ENCODE data around the gene MAST1. TPM values are rescaled to one million over a fixed set of nuclear protein-coding genes. Genes with fewer than 3 reads are reported as not detected.
"Not testable (repeated sequence)": the region's sequence is repeated elsewhere in the genome, so short reads cannot be mapped to it uniquely, and the experiment has no call there.

Gene MAST1
- total and polyA plus RNA-seq, 2 experiments from 2014 or later: 13.9 to 19.9 TPM

DNA sequence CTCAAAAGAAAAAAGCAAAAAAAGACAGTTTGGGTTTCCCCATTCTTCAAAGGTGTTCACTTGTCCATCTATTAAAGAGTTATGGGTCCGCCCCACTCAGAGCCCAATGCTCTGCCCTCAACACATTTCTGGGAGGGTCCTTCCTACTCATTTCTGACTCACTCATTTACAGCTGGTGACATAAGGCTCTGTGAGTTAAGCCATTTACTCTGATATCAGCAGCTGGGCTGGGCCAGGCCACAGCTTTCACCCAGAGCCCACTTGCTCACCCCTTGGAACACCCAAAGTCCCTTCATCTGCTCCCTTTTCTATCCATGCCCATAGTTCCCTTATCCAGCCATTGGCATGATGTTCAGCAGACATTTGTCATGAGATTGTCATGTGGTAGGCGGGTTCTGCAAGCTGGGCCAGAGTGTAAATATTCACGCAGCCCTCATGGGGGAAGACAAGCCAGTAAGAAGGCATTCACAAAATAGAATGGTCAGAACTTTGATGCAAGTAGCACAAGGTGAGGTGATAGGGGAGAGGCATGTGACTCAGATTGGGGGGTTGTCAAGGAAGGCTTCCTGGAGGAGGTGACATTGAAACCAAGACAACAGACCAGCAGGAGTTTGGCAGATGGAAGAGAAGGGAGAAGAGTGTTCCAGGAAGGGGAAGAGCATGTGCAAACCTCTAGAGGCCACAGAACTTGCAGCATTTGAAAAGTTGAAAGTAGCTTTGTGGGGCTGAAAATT is 5.9 kb downstream of the MAST1 start:
- peaks cover 19% of the 10 kb centered on the region for H3K36me3 Mint-ChIP-seq (ENCODE audit: low read depth)

DNA sequence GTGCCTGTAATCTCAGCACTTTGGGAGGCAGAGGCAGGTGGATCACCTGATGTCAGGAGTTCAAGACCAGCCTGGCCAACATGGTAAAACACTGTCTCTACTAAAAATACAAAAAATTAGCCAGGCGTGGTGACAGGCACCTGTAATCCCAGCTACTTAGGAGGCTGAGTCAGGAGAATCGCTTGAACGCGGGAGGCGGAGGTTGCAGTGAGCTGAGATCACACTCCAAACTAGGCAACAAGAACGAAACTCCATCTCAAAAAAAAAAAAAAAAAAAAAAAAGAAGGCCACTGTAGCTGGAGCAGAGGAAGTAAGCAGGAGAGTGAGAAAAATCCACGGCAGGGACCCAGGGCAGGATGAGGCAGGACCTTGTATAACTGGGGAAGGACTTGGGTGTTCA is 8.3 kb downstream of the MAST1 start:
- not testable (repeated sequence) for DNase-seq (ENCODE audit: low spot score); H3K27me3 ChIP-seq (ENCODE audit: insufficient read depth); H3K9me2 ChIP-seq (ENCODE audit: insufficient read depth); ATAC-seq; H3K27ac Mint-ChIP-seq; H3K9me3 Mint-ChIP-seq; H3K27ac ChIP-seq (ENCODE audit: low read depth); H4K20me1 ChIP-seq (replicated peaks; ENCODE audit: insufficient read depth); H3K4me2 ChIP-seq; H3K36me3 ChIP-seq (ENCODE audit: insufficient read depth); H2AFZ ChIP-seq; H3K4me1 ChIP-seq (ENCODE audit: insufficient read depth); H3K4me3 ChIP-seq; H3K79me2 ChIP-seq (replicated peaks; ENCODE audit: insufficient read depth); H3K4me3 Mint-ChIP-seq; H3K4me1 Mint-ChIP-seq
- Mint-ChIP-seq H3K27me3 (ENCODE audit: insufficient read depth, low read depth, poor library complexity) (peaks cover 10% of the 10 kb centered on the region), H3K36me3 (ENCODE audit: low read depth) (peaks cover 18% of the 10 kb centered on the region)
- peaks cover 22% of the 10 kb centered on the region for H3F3A ChIP-seq (replicated peaks; ENCODE audit: low read depth)

More for the DNA sequence above, 5.9 kb downstream of the MAST1 start:
- H3K27me3 ChIP-seq (ENCODE audit: insufficient read depth): no peaks in the 10 kb centered on the region
- peaks cover 11% of the 10 kb centered on the region for H4K20me1 ChIP-seq (replicated peaks; ENCODE audit: insufficient read depth)
- H3K27ac ChIP-seq (ENCODE audit: low read depth): no peak overlapping the region
- Mint-ChIP-seq H3K27ac (no peak overlapping the region), H3K9me3 (no peaks in the 10 kb centered on the region; the same call in 2 of the 3 replicates), H3K4me3 (no peak overlapping the region; the same call in 2 of the 3 replicates), H3K4me1 (peaks cover 28% of the 10 kb centered on the region), H3K27me3 (ENCODE audit: insufficient read depth, low read depth, poor library complexity) (peaks cover 17% of the 10 kb centered on the region)
- peaks cover 8% of the 10 kb centered on the region for H3K79me2 ChIP-seq (replicated peaks; ENCODE audit: insufficient read depth)
- TF ChIP-seq NANOG (IDR thresholded peaks at IDR 0.05; ENCODE audit: borderline replicate concordance) (no peak), CREB1 (CRISPR knock-in tag; IDR thresholded peaks at IDR 0.05; ENCODE audit: low read depth) (no peak), STAT1 (IDR thresholded peaks at IDR 0.05; ENCODE audit: unreplicated experiment) (no peak), ZNF331 (CRISPR knock-in tag; IDR thresholded peaks at IDR 0.05; ENCODE audit: low read depth) (no peak), JUNB (IDR thresholded peaks at IDR 0.05; ENCODE audit: unreplicated experiment) (no peak)
- TF ChIP-seq, protein P1, sequence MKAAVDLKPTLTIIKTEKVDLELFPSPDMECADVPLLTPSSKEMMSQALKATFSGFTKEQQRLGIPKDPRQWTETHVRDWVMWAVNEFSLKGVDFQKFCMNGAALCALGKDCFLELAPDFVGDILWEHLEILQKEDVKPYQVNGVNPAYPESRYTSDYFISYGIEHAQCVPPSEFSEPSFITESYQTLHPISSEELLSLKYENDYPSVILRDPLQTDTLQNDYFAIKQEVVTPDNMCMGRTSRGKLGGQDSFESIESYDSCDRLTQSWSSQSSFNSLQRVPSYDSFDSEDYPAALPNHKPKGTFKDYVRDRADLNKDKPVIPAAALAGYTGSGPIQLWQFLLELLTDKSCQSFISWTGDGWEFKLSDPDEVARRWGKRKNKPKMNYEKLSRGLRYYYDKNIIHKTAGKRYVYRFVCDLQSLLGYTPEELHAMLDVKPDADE (IDR thresholded peaks at IDR 0.05): no peak
- TF ChIP-seq, protein P2, sequence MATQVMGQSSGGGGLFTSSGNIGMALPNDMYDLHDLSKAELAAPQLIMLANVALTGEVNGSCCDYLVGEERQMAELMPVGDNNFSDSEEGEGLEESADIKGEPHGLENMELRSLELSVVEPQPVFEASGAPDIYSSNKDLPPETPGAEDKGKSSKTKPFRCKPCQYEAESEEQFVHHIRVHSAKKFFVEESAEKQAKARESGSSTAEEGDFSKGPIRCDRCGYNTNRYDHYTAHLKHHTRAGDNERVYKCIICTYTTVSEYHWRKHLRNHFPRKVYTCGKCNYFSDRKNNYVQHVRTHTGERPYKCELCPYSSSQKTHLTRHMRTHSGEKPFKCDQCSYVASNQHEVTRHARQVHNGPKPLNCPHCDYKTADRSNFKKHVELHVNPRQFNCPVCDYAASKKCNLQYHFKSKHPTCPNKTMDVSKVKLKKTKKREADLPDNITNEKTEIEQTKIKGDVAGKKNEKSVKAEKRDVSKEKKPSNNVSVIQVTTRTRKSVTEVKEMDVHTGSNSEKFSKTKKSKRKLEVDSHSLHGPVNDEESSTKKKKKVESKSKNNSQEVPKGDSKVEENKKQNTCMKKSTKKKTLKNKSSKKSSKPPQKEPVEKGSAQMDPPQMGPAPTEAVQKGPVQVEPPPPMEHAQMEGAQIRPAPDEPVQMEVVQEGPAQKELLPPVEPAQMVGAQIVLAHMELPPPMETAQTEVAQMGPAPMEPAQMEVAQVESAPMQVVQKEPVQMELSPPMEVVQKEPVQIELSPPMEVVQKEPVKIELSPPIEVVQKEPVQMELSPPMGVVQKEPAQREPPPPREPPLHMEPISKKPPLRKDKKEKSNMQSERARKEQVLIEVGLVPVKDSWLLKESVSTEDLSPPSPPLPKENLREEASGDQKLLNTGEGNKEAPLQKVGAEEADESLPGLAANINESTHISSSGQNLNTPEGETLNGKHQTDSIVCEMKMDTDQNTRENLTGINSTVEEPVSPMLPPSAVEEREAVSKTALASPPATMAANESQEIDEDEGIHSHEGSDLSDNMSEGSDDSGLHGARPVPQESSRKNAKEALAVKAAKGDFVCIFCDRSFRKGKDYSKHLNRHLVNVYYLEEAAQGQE (IDR thresholded peaks at IDR 0.05; ENCODE audit: unreplicated experiment): no peak
- TF ChIP-seq, protein P3, sequence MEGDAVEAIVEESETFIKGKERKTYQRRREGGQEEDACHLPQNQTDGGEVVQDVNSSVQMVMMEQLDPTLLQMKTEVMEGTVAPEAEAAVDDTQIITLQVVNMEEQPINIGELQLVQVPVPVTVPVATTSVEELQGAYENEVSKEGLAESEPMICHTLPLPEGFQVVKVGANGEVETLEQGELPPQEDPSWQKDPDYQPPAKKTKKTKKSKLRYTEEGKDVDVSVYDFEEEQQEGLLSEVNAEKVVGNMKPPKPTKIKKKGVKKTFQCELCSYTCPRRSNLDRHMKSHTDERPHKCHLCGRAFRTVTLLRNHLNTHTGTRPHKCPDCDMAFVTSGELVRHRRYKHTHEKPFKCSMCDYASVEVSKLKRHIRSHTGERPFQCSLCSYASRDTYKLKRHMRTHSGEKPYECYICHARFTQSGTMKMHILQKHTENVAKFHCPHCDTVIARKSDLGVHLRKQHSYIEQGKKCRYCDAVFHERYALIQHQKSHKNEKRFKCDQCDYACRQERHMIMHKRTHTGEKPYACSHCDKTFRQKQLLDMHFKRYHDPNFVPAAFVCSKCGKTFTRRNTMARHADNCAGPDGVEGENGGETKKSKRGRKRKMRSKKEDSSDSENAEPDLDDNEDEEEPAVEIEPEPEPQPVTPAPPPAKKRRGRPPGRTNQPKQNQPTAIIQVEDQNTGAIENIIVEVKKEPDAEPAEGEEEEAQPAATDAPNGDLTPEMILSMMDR (conservative IDR thresholded peaks at IDR 0.05; ENCODE audit: low read depth in 2 of 2): no peak
- H3K4me2 ChIP-seq: no peak overlapping the region
- H3K4me3 ChIP-seq: no peak overlapping the region
- H3F3A ChIP-seq (replicated peaks; ENCODE audit: low read depth): peaks cover 34% of the 10 kb centered on the region
- H3K36me3 ChIP-seq (ENCODE audit: insufficient read depth): no peaks in the 10 kb centered on the region
- ATAC-seq (no peak), DNase-seq (ENCODE audit: low spot score) (no peak)
- H3K4me1 ChIP-seq (ENCODE audit: insufficient read depth): peaks cover 20% of the 10 kb centered on the region
- H2AFZ ChIP-seq: no peak overlapping the region
- H3K9me2 ChIP-seq (ENCODE audit: insufficient read depth): no peaks in the 10 kb centered on the region

All from GM23338 (cell line).